CD8-positive, alpha-beta memory T cell (primary cell): Measurements from ENCODE around the gene KCNMB2. TPM values are rescaled to one million over a fixed set of nuclear protein-coding genes. Genes with fewer than 3 reads are reported as not detected.
"Not testable (repeated sequence)": the region's sequence is repeated elsewhere in the genome, so short reads cannot be mapped to it uniquely, and the experiment has no call there.

ENCODE experiments used
- CTCF ChIA-PET: fragments of 350-600 bp; sonication (Branson Sonifier 250); formaldehyde crosslinking; loops from one replicate; lab custom pipeline; 2021; ENCODE audit warnings: antibody characterized with exemption; lab: Charles Lee
- POLR2A ChIA-PET: fragments of 350-600 bp; sonication (Branson Sonifier 250); formaldehyde crosslinking; loops from one replicate; lab custom pipeline; 2021; ENCODE audit warnings: antibody characterized with exemption; lab: Charles Lee
- DNase-seq, 5 donors: peaks; one replicate each; pipeline versions ENCODE4 v3.0.0 to v3.0.0-alpha.2; 2020 to 2022; ENCODE audit warnings: mixed read lengths in 1 of 5
- H3K27ac ChIP-seq: one replicate; pipeline ENCODE4 v1.7.0; 2013; ENCODE audit warnings: low read depth, mild to moderate bottlenecking, low read length, moderate library complexity
- H3K27me3 ChIP-seq: 2 replicates; pipeline ENCODE4 v1.7.0; 2013; ENCODE audit warnings: low read length, mild to moderate bottlenecking; ENCODE audit not compliant: insufficient read depth, poor library complexity, severe bottlenecking
- H3K36me3 ChIP-seq: 2 replicates; pipeline ENCODE4 v1.7.0; 2013; ENCODE audit warnings: mild to moderate bottlenecking, low read length, moderate library complexity; ENCODE audit not compliant: insufficient read depth
- H3K4me1 ChIP-seq: 2 replicates; pipeline ENCODE4 v1.7.0; 2013; ENCODE audit warnings: mild to moderate bottlenecking, low read length, moderate library complexity; ENCODE audit not compliant: insufficient read depth
- H3K4me3 ChIP-seq: 2 replicates; pipeline ENCODE4 v1.7.0; 2013; ENCODE audit warnings: mild to moderate bottlenecking, low read length
- H3K9me3 ChIP-seq: 2 replicates; pipeline ENCODE4 v1.7.0; 2013; ENCODE audit warnings: mild to moderate bottlenecking, low read length
- H3K27ac Mint-ChIP-seq, 8 donors: one replicate each; pipeline ENCODE4 v1.8.0; 2020 to 2021; ENCODE audit warnings: mixed read lengths in 8 of 8, mild to moderate bottlenecking in 6 of 8, inconsistent platforms in 3 of 8, moderate library complexity in 3 of 8
- H3K27me3 Mint-ChIP-seq, 2 donors: one replicate each; pipeline ENCODE4 v1.8.0; 2020 to 2021; ENCODE audit warnings: mixed read lengths in 2 of 2, mild to moderate bottlenecking in 1 of 2, moderate library complexity in 1 of 2
- H3K36me3 Mint-ChIP-seq, 3 donors: one replicate each; pipeline ENCODE4 v1.8.0; 2020 to 2021; ENCODE audit warnings: mixed read lengths in 3 of 3, inconsistent platforms in 1 of 3, mild to moderate bottlenecking in 1 of 3
- H3K4me1 Mint-ChIP-seq, 3 donors: one replicate each; pipeline ENCODE4 v1.8.0; 2020 to 2021; ENCODE audit warnings: mixed read lengths in 3 of 3, inconsistent platforms in 1 of 3, mild to moderate bottlenecking in 1 of 3
- H3K4me3 Mint-ChIP-seq, 7 donors: one replicate each; pipeline ENCODE4 v1.8.0; 2020 to 2021; ENCODE audit warnings: mixed read lengths in 7 of 7, mild to moderate bottlenecking in 6 of 7, moderate library complexity in 4 of 7, inconsistent platforms in 2 of 7
- H3K9me3 Mint-ChIP-seq, 5 donors: one replicate each; pipeline ENCODE4 v1.8.0; 2020 to 2022; ENCODE audit warnings: mixed read lengths in 5 of 5, mild to moderate bottlenecking in 3 of 5, moderate library complexity in 2 of 5, inconsistent platforms in 1 of 5
- polyA plus RNA-seq: library from polyadenylated mRNA; unstranded; fragments of 300-500 nt; fragmentation: Illumina TruSeq; gene quantifications from one replicate; pipeline ENCODE4 v1.2.3, GENCODE V29; 2021
- total RNA-seq, 2 experiments: library from RNA; stranded (reverse); gene quantifications; one replicate each; pipeline ENCODE4 v1.2.3, GENCODE V29; 2021

KCNMB2 gene
- total and polyA plus RNA-seq, 3 experiments from 2014 or later, result not detected

- H3K27me3 Mint-ChIP-seq, H3K27ac ChIP-seq, H3K27me3 ChIP-seq, H3K36me3 ChIP-seq, DNase-seq, H3K9me3 ChIP-seq, H3K9me3 Mint-ChIP-seq, H3K36me3 Mint-ChIP-seq, CTCF ChIA-PET, POLR2A ChIA-PET, H3K27ac Mint-ChIP-seq, H3K4me3 ChIP-seq, H3K4me1 ChIP-seq, H3K4me3 Mint-ChIP-seq, H3K4me1 Mint-ChIP-seq: not testable (repeated sequence)
Observed at GRCh38 chr3:178745861-178746655, 209.8 kb downstream of the KCNMB2 start.

DNA sequence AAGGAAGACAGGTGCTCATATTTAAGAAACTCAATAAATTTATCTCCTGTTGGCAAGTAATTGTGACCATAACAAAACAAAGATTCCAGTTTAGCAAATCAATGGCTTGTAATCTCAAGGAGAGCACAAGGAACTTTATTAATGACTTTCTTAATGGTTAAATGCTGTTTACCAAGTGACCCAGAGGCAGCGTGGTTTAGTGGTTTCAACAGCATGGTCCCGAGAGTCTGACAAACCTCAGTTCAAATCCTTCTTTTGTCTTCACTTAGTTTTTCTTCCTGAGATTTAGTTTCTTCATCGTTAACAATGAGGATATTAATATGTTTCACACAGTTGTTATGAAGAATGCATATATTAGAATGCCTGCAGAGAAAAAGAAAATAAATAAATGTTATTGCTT, 212.6 kb downstream of the KCNMB2 start:
- Histone ChIP-seq H3K9me3 (no peaks in the 10 kb centered on the region), H3K4me1 (no peaks in the 10 kb centered on the region), H3K27ac (no peak overlapping the region), H3K27me3 (no peaks in the 10 kb centered on the region), H3K4me3 (no peak overlapping the region), H3K36me3 (no peaks in the 10 kb centered on the region)
- Mint-ChIP-seq H3K27ac (no peak overlapping the region), H3K9me3 (peaks cover 0 to 8% (median 2%) of the 10 kb centered on the region in 5 donors), H3K4me3 (no peak overlapping the region), H3K4me1 (no peaks in the 10 kb centered on the region), H3K36me3 (no peaks in the 10 kb centered on the region), H3K27me3 (peaks cover 0 to 4% of the 10 kb centered on the region in 2 donors)
- ChIA-PET POLR2A (no interaction called here), CTCF (no interaction called here)
- DNase-seq, result no peak

DNA sequence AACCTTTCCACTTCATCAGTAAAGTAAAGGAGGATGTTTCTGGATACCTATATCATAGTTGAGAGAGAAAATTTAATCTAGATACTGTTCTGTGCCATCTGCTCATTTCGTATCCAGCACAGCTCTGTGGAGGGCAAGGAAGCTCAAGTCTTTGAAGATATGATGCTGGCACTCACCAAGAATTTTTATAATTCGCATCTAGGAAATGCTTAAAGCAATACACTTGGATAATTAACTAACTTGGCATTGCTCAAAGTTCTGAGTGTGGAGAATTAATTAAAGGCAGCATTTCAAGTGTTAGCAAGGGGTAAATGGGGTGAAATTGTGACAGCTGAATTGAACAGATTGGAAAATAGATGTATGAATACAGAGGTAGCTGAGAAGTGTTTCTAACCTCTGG, 213.2 kb downstream of the KCNMB2 start:
- POLR2A ChIA-PET, result no interaction called here
- CTCF ChIA-PET, result no interaction called here
- DNase-seq, result no peak
- Histone ChIP-seq H3K27me3 (no peaks in the 10 kb centered on the region), H3K4me3 (no peak overlapping the region), H3K36me3 (no peaks in the 10 kb centered on the region), H3K4me1 (no peaks in the 10 kb centered on the region), H3K27ac (no peak overlapping the region), H3K9me3 (no peaks in the 10 kb centered on the region)
- H3K4me3 Mint-ChIP-seq, result no peak overlapping the region
- H3K9me3 Mint-ChIP-seq, result peaks cover 0 to 8% (median 2%) of the 10 kb centered on the region in 5 donors
- no peak overlapping the region for H3K27ac Mint-ChIP-seq
- H3K36me3 Mint-ChIP-seq, result no peaks in the 10 kb centered on the region
- H3K27me3 Mint-ChIP-seq, result peaks cover 0 to 4% of the 10 kb centered on the region in 2 donors
- H3K4me1 Mint-ChIP-seq, result no peaks in the 10 kb centered on the region

DNA sequence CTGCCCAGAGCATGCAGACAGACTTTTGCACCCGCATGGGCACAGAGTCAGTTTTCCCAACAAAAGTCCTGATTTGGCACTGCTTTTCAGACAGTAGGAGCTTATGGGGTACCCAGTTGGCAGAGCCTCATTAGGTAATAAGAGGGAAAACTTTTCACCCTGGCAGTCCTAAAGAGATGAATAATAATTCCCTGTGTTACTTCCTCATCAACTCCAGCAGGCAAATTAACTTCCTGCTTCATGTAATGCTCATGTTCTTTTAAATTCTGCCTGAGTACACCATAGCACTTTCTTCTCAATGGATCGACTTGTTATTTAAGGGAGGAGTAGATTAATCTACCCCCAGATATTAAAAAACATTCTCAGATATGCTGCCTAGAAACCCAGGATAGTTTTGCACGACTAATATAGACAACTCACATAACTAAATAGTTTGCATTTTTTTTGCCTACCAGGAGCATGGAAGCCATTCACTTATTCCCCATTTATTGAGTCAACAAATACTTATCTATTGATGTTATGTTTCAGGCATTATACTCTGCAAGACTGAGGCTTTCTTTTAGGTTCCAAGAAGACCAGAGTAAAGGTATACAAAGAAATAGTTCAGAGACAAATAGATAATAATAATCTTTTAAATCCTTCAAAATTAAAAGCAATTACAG, 214.5 kb downstream of the KCNMB2 start:
- H3K4me1 Mint-ChIP-seq, result no peaks in the 10 kb centered on the region
- CTCF ChIA-PET, result no interaction called here
- no peak overlapping the region for H3K4me3 Mint-ChIP-seq
- H3K27ac ChIP-seq, result no peak overlapping the region
- no peaks in the 10 kb centered on the region for H3K4me1 ChIP-seq
- H3K27me3 ChIP-seq, result no peaks in the 10 kb centered on the region
- no peaks in the 10 kb centered on the region for H3K9me3 ChIP-seq
- DNase-seq, result no peak
- no peaks in the 10 kb centered on the region for H3K36me3 Mint-ChIP-seq
- H3K4me3 ChIP-seq, result no peak overlapping the region
- peaks cover 0 to 4% of the 10 kb centered on the region in 2 donors for H3K27me3 Mint-ChIP-seq
- H3K36me3 ChIP-seq, result no peaks in the 10 kb centered on the region
- H3K27ac Mint-ChIP-seq, result no peak overlapping the region
- POLR2A ChIA-PET, result no interaction called here
- H3K9me3 Mint-ChIP-seq, result peaks cover 0 to 4% (median 2%) of the 10 kb centered on the region in 5 donors

DNA sequence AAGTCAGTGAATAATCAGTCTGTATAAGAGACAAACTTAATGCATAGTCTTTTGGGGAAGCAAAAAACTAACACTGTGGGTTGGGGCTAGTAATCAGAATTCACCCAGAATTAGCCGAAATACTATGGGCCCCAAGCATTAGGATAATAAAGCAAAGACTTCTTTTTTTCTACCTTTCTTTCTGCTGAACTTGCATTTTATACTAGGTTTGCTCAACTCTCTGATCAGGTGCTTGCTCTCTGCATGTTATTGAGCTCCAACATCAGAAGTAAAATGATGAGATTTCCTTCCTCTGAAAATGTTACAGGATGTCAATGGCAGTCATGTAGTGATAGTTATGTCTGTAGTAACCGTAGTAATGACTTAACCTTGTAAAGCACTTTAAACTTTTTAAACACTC, 216.6 kb downstream of the KCNMB2 start:
- no peaks in the 10 kb centered on the region for H3K9me3 ChIP-seq
- no peak overlapping the region for H3K4me3 Mint-ChIP-seq
- H3K4me1 Mint-ChIP-seq, result no peaks in the 10 kb centered on the region
- H3K9me3 Mint-ChIP-seq, result no peaks in the 10 kb centered on the region
- H3K27ac ChIP-seq, result no peak overlapping the region
- ChIA-PET CTCF (no interaction called here), POLR2A (no interaction called here)
- H3K27ac Mint-ChIP-seq, result no peak overlapping the region
- no peak overlapping the region for H3K4me3 ChIP-seq
- no peaks in the 10 kb centered on the region for H3K27me3 ChIP-seq
- no peak for DNase-seq
- no peaks in the 10 kb centered on the region for H3K36me3 ChIP-seq
- peaks cover 0 to 4% of the 10 kb centered on the region in 2 donors for H3K27me3 Mint-ChIP-seq
- no peaks in the 10 kb centered on the region for H3K4me1 ChIP-seq
- H3K36me3 Mint-ChIP-seq, result no peaks in the 10 kb centered on the region

DNA sequence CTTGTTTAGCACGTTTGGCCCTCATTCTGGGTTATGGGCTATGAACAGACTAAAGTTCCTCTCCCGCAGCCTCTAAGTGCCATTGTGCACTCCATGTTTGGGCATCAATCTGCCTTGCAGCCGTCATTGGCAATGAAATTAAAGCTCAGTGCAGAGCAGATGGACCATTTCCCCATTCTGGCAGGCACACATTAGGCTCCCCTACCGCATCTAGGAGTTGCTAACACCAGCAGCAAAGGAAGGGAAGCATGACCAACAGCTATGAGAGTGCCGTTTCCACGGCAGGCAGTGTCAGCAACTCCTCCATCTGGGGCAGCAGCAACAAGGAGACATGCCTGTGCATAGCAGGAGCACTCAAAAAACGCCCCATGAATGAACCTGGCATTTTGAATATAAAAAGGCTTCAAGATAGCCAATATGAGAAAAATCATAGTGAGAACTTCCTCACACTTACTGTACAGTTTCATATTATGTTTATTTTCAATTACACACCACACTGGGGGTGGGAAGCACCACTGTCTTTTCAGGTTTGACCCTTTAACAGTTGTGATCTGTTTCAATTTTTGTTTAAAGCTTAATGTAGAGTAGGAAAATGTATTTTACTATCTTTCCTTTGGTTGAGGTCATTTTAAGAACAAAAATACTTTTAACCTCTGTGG, 218.7 kb downstream of the KCNMB2 start:
- Histone ChIP-seq H3K4me1 (no peaks in the 10 kb centered on the region), H3K27me3 (no peaks in the 10 kb centered on the region), H3K27ac (no peak overlapping the region), H3K9me3 (no peaks in the 10 kb centered on the region), H3K4me3 (no peak overlapping the region), H3K36me3 (no peaks in the 10 kb centered on the region)
- ChIA-PET CTCF (no interaction called here), POLR2A (no interaction called here)
- Mint-ChIP-seq H3K4me3 (no peak overlapping the region), H3K36me3 (no peaks in the 10 kb centered on the region), H3K9me3 (no peaks in the 10 kb centered on the region), H3K27me3 (peaks cover 0 to 4% of the 10 kb centered on the region in 2 donors), H3K27ac (no peak overlapping the region), H3K4me1 (no peaks in the 10 kb centered on the region)
- no peak for DNase-seq

DNA sequence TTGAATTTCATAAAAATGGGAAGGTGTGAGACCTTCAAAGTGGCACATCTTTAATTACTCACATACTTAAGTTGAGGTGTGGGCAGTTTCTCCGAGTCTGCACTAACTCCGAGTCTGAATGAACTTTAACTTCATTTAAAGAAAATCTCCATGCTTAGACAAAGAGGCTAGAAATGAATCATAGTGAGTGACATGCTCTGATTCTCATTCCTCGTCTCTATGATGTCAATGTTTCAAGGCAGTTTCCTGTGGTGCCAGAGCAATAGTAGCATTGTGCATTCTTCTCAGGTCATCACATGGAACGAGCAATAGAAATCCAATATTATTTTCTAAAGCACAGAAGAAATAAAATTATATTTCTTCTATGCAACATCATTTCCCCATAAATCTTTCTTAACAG, 224.8 kb downstream of the KCNMB2 start:
- H3K4me3 Mint-ChIP-seq, result no peak overlapping the region
- no peaks in the 10 kb centered on the region for H3K27me3 Mint-ChIP-seq
- H3K4me1 Mint-ChIP-seq, result no peaks in the 10 kb centered on the region
- Histone ChIP-seq H3K27me3 (no peaks in the 10 kb centered on the region), H3K4me3 (no peak overlapping the region), H3K27ac (no peak overlapping the region), H3K4me1 (no peaks in the 10 kb centered on the region), H3K36me3 (no peaks in the 10 kb centered on the region), H3K9me3 (no peaks in the 10 kb centered on the region)
- H3K9me3 Mint-ChIP-seq, result no peaks in the 10 kb centered on the region
- POLR2A ChIA-PET, result no interaction called here
- CTCF ChIA-PET, result no interaction called here
- no peak for DNase-seq
- no peaks in the 10 kb centered on the region for H3K36me3 Mint-ChIP-seq
- H3K27ac Mint-ChIP-seq, result no peak overlapping the region

DNA sequence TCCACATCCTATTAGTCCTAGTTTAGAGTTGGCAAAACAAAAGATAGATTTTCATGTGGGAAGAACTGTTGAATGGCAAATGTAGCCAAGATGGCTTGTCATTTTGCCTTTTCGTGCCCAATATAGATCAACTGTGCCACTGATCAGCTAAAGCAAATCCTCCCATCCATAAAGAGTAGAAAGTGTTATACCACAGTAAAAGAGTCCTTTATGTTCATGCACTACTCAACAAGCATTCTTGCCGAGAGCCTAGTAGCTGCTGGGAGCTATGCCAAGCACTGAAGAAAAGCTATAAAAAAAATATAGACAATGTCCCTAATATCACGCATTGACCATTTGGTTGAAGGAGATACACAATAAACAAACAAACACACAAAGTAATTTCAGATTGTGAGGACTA, 225.2 kb downstream of the KCNMB2 start:
- Mint-ChIP-seq H3K36me3 (no peaks in the 10 kb centered on the region), H3K4me3 (no peak overlapping the region), H3K4me1 (no peaks in the 10 kb centered on the region), H3K27me3 (no peaks in the 10 kb centered on the region), H3K9me3 (no peaks in the 10 kb centered on the region), H3K27ac (no peak overlapping the region)
- H3K4me1 ChIP-seq, result no peaks in the 10 kb centered on the region
- H3K36me3 ChIP-seq, result no peaks in the 10 kb centered on the region
- no peak overlapping the region for H3K4me3 ChIP-seq
- no peaks in the 10 kb centered on the region for H3K27me3 ChIP-seq
- CTCF ChIA-PET, result no interaction called here
- no peaks in the 10 kb centered on the region for H3K9me3 ChIP-seq
- H3K27ac ChIP-seq, result no peak overlapping the region
- DNase-seq, result no peak
- POLR2A ChIA-PET, result no interaction called here
